HG03175 (cell line): ENCODE results near the gene TSKS.

Source experiments
- ATAC-seq: cut with Tn5 transposase; IDR thresholded peaks from one replicate; pipeline ENCODE4 v1.9.1; 2021; ENCODE audit warnings: mild to moderate bottlenecking, moderate library complexity; ENCODE audit not compliant: unreplicated experiment

The TSKS gene

GRCh38 chr19:49798574-49798973 lies 35.5 kb upstream of the TSKS start:
- no peak for ATAC-seq

DNA sequence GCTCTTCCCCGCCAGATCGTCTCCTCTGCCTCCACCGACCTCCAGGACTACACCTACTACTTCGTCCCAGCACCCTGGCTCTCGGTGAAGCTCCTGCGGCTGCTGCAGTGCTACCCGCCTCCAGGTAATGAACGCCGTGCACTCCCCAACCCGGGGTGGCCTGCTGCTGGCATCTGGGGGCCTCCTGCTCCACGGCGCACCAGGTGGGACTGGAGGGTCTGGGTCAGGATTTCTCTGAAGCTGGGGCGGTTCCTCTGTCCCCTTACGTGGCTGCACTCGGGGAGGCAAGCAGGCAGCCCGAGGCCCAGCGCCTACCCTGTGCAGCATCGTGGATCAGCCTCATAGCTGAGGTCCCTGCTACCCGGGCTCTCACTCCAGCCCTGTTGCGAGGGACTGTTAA lies 32.5 kb upstream of the TSKS start:
- no peak for ATAC-seq

- ATAC-seq: no peak
These were observed 30.4 kb upstream of the TSKS start for GRCh38 chr19:49793561-49793840.

GRCh38 chr19:49792829-49793560 lies 29.9 kb upstream of the TSKS start:
- ATAC-seq: no peak

DNA sequence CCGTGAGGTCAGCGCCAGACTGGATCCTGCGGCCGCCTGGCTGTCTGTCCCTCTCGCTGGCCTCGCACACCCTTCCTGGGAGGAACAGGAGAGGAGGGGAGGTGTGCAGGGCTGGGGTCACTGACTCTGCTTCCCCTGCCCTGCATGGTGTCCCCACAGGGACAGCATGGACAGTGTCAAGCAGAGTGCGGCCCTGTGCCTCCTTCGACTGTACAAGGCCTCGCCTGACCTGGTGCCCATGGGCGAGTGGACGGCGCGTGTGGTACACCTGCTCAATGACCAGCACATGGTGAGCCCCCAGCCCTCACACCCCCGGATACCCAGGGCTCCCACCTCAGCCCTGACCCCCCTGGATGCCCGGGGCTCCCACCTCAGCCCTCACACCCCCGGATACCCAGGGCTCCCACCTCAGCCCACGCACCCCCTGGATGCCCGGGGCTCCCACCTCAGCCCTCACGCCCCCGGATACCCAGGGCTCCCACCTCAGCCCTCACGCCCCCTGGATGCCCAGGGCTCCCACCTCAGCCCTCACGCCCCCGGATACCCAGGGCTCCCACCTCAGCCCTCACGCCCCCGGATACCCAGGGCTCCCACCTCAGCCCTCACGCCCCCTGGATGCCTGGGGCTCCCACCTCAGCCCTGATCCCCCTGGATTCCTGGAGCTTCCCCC lies 28.8 kb upstream of the TSKS start:
- ATAC-seq: no peak

DNA sequence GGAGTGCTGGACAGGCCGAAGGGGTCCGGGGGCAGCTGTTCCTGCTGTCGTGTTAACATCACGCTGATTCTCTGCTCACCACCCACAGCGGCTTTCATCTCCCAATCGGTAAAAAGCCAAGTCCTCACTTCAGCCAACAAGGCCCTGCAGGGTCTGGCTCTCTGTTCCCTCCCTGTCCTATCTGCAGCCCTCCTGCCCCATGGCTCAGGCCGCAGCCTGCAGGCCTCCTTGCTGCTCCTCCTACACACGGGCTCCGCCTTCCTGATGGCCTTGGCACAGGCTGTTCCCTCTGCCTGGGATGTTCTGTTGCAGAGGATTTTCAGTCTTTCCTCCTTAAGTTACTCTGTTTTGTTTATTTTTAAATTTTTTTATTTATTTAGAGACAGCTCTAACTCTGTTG lies 27.8 kb upstream of the TSKS start:
- ATAC-seq: no peak

DNA sequence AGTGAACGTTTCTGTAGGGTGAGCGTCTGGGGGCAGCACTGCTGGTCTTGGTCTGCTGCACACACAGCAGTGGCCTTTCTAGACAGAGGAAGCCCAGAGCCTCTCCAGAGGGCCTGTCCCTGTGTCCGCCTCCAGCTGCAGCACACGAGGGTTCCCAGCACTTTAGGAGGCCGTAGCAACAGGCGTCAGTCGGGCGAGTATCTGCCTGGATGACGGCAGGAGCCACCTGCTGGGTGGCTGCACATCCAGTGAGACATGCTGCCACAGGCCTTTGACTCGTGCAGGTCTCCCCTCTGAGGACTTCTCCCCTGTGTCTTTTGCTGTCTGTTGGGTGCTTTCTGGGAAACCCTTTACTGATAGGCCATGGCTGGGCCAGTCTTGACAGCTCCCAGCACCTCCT lies 25.8 kb upstream of the TSKS start:
- ATAC-seq: no peak

DNA sequence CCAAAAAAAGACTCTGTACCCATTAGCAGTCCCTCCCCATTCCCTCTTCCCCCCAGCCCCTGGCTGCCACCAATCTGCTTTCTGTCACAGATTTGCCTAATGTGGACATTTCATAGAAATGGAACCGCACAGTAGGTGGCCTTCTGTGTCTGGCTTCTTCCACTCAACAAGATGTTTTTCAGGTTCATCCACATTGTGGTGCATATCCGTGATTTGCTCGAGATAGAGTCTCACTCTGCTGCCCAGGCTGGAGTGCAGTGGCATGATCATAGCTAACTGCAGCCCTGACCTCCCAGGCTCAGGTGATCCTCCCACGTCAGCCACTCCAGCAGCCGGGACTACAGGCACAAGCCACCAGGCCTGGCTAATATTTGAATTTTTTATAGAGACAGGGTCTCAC lies 24.6 kb upstream of the TSKS start:
- no peak for ATAC-seq

GRCh38 chr19:49786376-49786820 lies 23.3 kb upstream of the TSKS start:
- no peak for ATAC-seq

- ATAC-seq: no peak
These were observed 19.4 kb upstream of the TSKS start for GRCh38 chr19:49782515-49782914.

- no peak for ATAC-seq
These were observed 18.3 kb upstream of the TSKS start for GRCh38 chr19:49781394-49781793.

DNA sequence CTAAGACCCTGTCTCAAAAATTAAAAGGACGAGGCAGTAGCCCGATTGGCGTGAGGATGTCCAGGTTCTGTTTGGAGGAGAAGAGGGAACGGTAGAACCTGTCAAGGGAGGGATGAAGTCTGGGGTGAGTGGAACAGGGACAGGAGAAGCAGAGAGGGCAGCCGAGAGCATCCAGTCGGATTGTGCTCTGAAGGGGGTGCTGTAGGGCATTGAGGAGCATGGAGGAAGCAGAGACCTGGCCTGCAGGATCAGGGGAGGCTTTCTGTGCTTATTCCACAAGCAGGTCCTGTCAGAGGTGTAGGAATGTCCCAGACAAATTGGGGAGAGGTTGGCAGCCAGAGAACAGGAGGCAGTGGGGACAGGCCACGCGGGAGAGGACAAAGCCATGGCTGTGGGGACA lies 17.8 kb upstream of the TSKS start:
- no peak for ATAC-seq

- ATAC-seq: no peak
These were observed 16.8 kb upstream of the TSKS start for GRCh38 chr19:49779731-49780555.

- no peak for ATAC-seq
These were observed 13.3 kb upstream of the TSKS start for GRCh38 chr19:49776371-49776764.

DNA sequence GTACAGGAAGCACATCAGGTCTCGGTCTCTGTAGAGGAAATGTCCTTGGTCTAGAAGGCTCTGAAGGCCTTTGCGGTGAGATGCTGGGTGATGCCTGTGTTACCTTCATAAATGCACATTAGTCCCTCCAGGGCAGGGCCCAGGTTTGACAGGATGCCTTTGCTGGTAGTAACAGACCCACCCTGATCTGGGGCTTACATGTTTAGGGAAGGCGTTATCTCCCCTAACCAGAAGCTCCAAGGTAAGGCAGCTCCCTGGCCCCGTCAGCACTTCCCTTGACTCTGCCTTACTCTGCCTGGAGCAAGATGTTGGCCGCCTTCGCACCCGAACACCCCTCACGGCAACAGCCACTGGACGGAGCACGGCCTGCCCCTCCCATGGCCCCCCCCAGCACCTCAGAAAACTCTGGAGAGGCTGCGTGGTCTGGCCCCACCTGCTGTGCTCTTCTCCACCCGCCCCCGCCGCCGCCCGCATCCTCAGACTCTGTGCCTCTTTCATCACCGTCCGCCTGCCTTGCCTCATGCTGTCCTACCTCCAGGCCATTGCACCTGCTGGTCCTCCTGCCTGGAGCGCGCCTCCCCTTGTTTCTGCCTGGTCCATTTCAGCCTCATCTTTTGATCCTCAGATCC lies 12.8 kb upstream of the TSKS start:
- no peak for ATAC-seq

GRCh38 chr19:49774969-49775368 lies 11.9 kb upstream of the TSKS start:
- no peak for ATAC-seq

DNA sequence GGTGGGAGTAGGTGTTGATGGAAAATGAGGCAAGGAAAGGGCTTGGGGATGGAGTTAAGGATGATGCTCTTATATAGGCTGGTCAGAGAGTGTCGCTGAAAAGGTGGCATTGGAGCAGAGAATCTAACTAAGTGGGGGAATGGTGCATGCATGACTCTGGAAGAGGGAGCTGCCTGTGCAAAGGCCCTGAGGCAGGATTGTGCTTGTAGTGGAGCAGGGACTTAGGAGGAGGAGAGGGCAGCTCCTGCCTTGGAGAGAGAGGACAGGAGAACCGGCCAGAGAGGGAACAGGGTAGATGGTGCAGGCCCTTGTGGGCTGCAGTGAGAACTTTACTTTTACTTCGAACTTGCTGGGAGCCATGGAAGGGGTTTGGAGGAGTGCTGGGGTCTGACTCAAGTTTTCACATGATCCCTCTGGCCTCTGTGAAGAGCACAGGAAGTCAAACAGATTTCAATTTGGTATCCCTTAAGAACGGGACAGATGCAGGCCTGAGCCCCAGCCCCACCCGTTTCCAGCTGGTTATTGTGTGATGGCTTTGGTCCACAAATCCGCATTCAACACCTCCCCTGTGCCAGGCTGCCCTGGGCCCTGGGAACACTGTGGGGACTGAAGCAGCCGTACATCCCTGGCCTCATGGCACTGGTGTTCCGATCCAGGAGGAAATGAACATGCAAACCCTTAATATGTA lies 10.7 kb upstream of the TSKS start:
- no peak for ATAC-seq

DNA sequence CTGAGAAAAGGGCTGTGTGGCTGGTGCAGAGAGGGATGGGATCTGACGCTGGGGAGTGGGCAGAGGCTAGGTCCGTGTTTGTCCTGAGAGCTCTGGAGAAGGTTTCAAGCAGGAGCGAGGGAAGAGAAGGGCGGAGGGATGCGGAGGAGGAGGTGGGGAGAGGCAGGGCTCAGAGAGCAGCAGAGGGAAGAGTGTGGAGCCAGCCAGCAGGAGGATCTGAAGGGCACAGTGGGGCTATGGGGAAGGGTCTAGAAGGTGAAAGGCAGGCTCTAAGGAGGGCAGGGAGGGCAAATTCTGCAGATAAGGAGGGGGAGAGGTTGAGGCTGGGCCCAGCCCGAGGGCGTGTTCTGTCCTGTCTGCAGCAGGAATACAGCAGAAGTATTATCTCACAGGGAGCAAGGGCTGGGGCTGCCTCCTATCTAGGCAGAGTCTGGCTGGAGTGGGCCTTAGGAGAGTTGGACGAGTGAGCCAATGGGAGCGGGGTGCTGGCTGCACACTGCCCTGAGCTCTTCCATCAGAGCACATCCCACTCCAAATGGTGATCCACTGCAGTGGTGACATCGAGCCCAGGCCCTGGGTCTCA lies 9.8 kb upstream of the TSKS start:
- ATAC-seq: no peak

GRCh38 chr19:49771674-49772139 lies 8.6 kb upstream of the TSKS start:
- ATAC-seq: no peak

DNA sequence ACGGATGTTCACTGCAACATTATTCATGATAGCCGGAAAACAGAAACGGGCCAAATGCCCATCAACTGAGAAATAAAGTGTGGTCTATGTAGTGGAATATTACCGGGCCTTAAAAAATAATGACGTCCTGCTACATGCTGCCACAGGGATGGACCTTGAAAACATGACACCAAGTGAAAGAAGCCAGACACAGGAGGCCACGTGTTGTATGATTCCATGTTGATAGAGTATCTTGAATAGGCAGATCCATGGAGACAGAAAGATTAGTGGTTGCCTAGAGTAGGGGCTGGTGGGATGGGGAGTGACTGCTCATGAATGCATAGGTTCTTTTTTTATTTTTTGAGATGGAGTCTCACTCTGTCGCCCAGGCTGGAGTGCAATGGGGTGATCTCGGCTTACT lies 7.4 kb upstream of the TSKS start:
- no peak for ATAC-seq
